LNCaP clone FGC (cell line): ENCODE measurements around the gene CYTH4.

Source experiments
- DNase-seq: peaks from one replicate; pipeline ENCODE4 v3.0.0-alpha.2; 2011; ENCODE audit warnings: low read depth
- H3K4me3 ChIP-seq: 2 replicates; pipeline ENCODE4 v1.5.1; 2011; ENCODE audit warnings: mild to moderate bottlenecking, low read depth, low read length, control low read depth
- CTCF ChIP-seq: IDR thresholded peaks from 2 replicates; pipeline ENCODE4 v1.5.1; 2012; ENCODE audit warnings: mild to moderate bottlenecking; ENCODE audit not compliant: control insufficient read depth, insufficient read depth; ENCODE audit errors: extremely low read depth

Gene CYTH4

DNA sequence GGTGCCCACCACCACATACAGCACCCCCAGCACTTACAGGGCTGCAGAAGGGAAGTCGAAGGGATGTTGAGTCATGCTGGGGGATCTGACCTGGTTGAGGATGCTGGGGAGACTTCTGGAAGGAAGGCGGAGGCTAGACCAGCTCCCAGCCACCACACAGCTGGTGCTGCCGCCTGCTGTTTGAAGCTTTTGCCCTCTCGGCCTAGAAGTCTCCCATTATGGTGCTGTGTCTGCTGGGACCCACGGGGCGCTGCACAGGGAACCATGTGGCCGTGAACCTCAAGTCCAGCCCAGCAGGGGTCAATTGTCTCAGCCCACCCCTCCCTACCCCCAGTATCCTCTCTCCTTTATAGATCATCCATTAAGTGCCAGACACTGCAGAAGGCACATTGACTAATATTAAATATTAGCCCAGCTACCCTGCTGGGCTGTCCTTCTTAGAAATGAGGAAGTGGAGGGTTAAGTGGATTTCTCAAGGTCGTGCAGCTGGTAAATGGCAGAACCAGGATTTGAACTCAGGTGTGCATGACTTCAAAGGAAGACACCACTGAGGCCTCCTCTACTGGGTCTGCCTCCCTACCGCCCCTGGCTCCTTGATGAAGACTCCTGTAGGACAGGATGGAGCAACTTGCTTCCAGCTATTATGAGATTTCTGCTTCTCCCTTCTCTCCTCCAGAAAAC lies 49.7 kb downstream of the CYTH4 start:
- no peak overlapping the region for H3K4me3 ChIP-seq
- DNase-seq = no peak
- TF ChIP-seq CTCF = no peak

- no peak for DNase-seq
- no peak for TF ChIP-seq CTCF
- no peak overlapping the region for H3K4me3 ChIP-seq
Observed at GRCh38 chr22:37333724-37334460, 51.6 kb downstream of the CYTH4 start.

DNA sequence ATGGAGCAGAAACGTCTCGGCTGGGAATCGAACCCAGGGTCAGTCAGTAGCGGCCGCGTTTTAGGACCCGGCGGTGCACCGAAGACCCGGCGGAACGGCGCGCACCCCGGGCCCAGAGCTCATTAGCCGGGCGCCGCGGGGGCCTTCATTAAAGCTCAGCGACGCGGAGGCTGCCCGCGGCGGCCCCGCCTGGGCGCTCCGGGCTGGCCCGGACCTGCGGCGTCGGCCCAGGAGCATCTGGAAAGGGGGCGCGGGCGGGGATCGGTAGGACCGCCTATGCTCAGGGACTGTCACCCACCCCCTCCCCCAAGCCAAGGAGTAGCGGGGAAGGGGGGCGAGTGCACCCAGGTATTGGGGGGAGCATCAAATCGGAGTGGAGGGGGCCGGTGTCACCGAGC lies 52.2 kb downstream of the CYTH4 start:
- no peak for TF ChIP-seq CTCF
- no peak overlapping the region for H3K4me3 ChIP-seq
- no peak for DNase-seq

DNA sequence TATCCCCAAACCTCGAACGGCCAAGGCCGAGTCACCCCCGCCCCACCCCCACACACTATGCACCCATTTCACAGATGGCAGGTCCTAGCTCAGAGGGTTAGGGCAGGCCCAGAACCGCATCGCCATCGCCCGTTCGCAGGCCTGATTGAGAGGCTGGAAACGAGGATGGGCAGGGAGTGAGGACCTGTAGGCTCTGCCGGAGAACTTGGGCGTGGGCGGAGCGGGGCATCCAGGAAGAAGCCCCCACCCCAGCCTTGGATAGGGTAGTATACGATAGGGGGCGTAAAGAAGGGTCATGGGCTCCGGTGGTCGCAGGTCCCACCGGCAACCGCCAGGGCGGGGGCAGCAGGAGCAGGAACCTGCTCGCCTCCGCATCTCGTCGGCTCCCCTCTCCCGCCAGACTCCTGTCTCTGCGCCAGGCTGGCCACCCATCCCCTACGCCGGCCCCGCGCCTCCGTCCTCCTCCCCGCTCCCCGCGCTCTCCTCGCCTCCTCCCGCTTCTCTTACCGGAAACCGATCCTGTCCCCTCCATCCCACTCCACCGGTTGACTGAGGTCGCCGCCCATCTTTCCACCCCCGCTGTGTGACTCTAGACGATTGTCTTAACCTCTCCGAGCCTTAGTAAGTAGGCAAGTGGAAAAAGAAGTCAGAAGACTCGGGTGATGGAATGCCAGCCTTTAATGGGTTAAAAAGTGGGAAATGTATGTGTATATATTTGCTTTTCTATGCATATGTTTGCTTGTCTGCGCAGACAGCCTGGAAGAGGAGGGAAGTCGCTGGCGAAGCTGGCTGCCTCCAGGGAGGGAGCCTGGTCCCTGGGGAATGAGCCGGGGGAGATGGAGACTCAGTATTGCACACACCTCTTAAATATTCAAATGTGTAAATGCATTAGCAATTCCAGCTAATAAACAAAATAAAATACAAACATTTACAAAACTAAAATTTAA lies 52.8 kb downstream of the CYTH4 start:
- H3K4me3 ChIP-seq = peak overlapping the region; percentile 21
- no peak for TF ChIP-seq CTCF
- DNase-seq = peak; percentile 11

GRCh38 chr22:37335806-37336199 lies 53.5 kb downstream of the CYTH4 start:
- DNase-seq = no peak
- TF ChIP-seq CTCF = no peak
- H3K4me3 ChIP-seq = no peak overlapping the region

- no peak for DNase-seq
- H3K4me3 ChIP-seq = no peak overlapping the region
- no peak for TF ChIP-seq CTCF
Observed at GRCh38 chr22:37336579-37336978, 54.3 kb downstream of the CYTH4 start.
